HepG2 (cell line): ENCODE results near the gene CASP5. TPM values are rescaled to one million over a fixed set of nuclear protein-coding genes. Genes with fewer than 3 reads are reported as not detected.

Source experiments
- ARID3A ChIP-seq: IDR thresholded peaks from 2 replicates; pipeline ENCODE4 v1.6.1; 2012; ENCODE audit warnings: low read depth, low read length, improper control_type of control experiment
- ARNT2 ChIP-seq: sonication (generic); formaldehyde crosslinking; IDR thresholded peaks from 2 replicates; pipeline ENCODE4 v1.8.0; 2022; ENCODE audit warnings: mild to moderate bottlenecking, low read depth, missing genetic modification reagents, moderate library complexity
- ELF3 ChIP-seq: IDR thresholded peaks from 2 replicates; pipeline ENCODE4 v1.6.1; 2016; ENCODE audit warnings: missing genetic modification reagents, missing compliant biosample characterization
- GABPB1 ChIP-seq: IDR thresholded peaks from 2 replicates; pipeline ENCODE4 v1.6.1; 2016; ENCODE audit warnings: mild to moderate bottlenecking, missing genetic modification reagents, moderate library complexity, missing compliant biosample characterization
- GATAD2A ChIP-seq: IDR thresholded peaks from 2 replicates; pipeline ENCODE4 v1.6.1; 2016
- HNRNPH1 ChIP-seq: fragments of 200-400 bp; formaldehyde crosslinking; optimal IDR thresholded peaks from 2 replicates; pipeline ENCODE3; 2017; ENCODE audit warnings: mild to moderate bottlenecking, low read depth, low read length
- HNRNPK ChIP-seq: fragments of 200-400 bp; formaldehyde crosslinking; IDR thresholded peaks from 2 replicates; pipeline ENCODE4 v1.6.1; 2018; ENCODE audit warnings: low read length, low read depth, moderate library complexity, mild to moderate bottlenecking; ENCODE audit not compliant: poor library complexity, severe bottlenecking
- JDP2 ChIP-seq: sonication (generic); formaldehyde crosslinking; IDR thresholded peaks from 2 replicates; pipeline ENCODE4 v1.8.1; 2022; ENCODE audit warnings: missing genetic modification reagents, borderline replicate concordance
- JUND ChIP-seq: sonication (generic); formaldehyde crosslinking; IDR thresholded peaks from 2 replicates; pipeline ENCODE4 v1.8.0; 2022; ENCODE audit warnings: mild to moderate bottlenecking, missing genetic modification reagents
- LBX2 ChIP-seq: sonication (generic); formaldehyde crosslinking; IDR thresholded peaks from 2 replicates; pipeline ENCODE4 v1.5.0; 2020; ENCODE audit warnings: missing genetic modification reagents, mild to moderate bottlenecking, borderline replicate concordance
- MBD4 ChIP-seq: IDR thresholded peaks from 2 replicates; pipeline ENCODE4 v1.6.1; 2012; ENCODE audit warnings: low read length, inconsistent platforms, borderline replicate concordance
- MTA3 ChIP-seq: sonication (generic); formaldehyde crosslinking; IDR thresholded peaks from 2 replicates; pipeline ENCODE4 v1.4.0; 2020; ENCODE audit warnings: missing genetic modification reagents
- NFIC ChIP-seq: IDR thresholded peaks from 2 replicates; pipeline ENCODE4 v1.6.1; 2012; ENCODE audit warnings: mild to moderate bottlenecking, low read length, inconsistent platforms
- NFYC ChIP-seq: IDR thresholded peaks from 2 replicates; pipeline ENCODE4 v1.6.1; 2016; ENCODE audit warnings: missing genetic modification reagents, missing compliant biosample characterization
- POLR2G ChIP-seq: fragments of 200-400 bp; formaldehyde crosslinking; IDR thresholded peaks from 2 replicates; pipeline ENCODE4 v1.6.1; 2018; ENCODE audit warnings: mild to moderate bottlenecking, low read depth, low read length, moderate library complexity
- RELA ChIP-seq: sonication (generic); formaldehyde crosslinking; IDR thresholded peaks from 2 replicates; pipeline ENCODE4 v1.4.0; 2020; ENCODE audit warnings: missing genetic modification reagents
- SATB2 ChIP-seq: sonication (generic); formaldehyde crosslinking; IDR thresholded peaks from 2 replicates; pipeline ENCODE4 v1.5.0; 2020; ENCODE audit warnings: missing genetic modification reagents
- TCF7 ChIP-seq: sonication (generic); IDR thresholded peaks from 2 replicates; pipeline ENCODE4 v1.6.1; 2016; ENCODE audit warnings: antibody characterized with exemption, low read depth
- TOE1 ChIP-seq: sonication (generic); formaldehyde crosslinking; IDR thresholded peaks from 2 replicates; pipeline ENCODE4 v1.4.0; 2020; ENCODE audit warnings: mild to moderate bottlenecking, missing genetic modification reagents
- YEATS2 ChIP-seq: sonication (generic); formaldehyde crosslinking; IDR thresholded peaks from 2 replicates; pipeline ENCODE4 v1.4.0; 2020; ENCODE audit warnings: missing genetic modification reagents, borderline replicate concordance
- ZFP36 ChIP-seq: fragments of 150-350 bp; IDR thresholded peaks from 2 replicates; pipeline ENCODE4 v1.6.1; 2018; ENCODE audit warnings: borderline replicate concordance, low read length, low read depth; ENCODE audit not compliant: partially characterized antibody
- ZFP90 ChIP-seq: sonication (generic); formaldehyde crosslinking; IDR thresholded peaks from 2 replicates; pipeline ENCODE4 v1.8.0; 2022; ENCODE audit warnings: missing genetic modification reagents, mild to moderate bottlenecking, inconsistent platforms, borderline replicate concordance
- ZNF674 ChIP-seq: sonication (generic); formaldehyde crosslinking; IDR thresholded peaks from 2 replicates; pipeline ENCODE4 v1.5.0; 2020; ENCODE audit warnings: low read depth, mild to moderate bottlenecking, missing genetic modification reagents
- ZNF841 ChIP-seq: sonication (generic); formaldehyde crosslinking; IDR thresholded peaks from 2 replicates; pipeline ENCODE4 v1.8.1; 2023; ENCODE audit warnings: missing genetic modification reagents, borderline replicate concordance
- ZNF891 ChIP-seq: sonication (generic); formaldehyde crosslinking; IDR thresholded peaks from 2 replicates; pipeline ENCODE4 v1.5.0; 2020; ENCODE audit warnings: mild to moderate bottlenecking, missing genetic modification reagents
- ZSCAN5A ChIP-seq: sonication (generic); formaldehyde crosslinking; IDR thresholded peaks from 2 replicates; pipeline ENCODE4 v1.8.0; 2022; ENCODE audit warnings: mild to moderate bottlenecking, missing genetic modification reagents, borderline replicate concordance
- ZXDC ChIP-seq: sonication (generic); formaldehyde crosslinking; IDR thresholded peaks from 2 replicates; pipeline ENCODE4 v1.5.0; 2020; ENCODE audit warnings: mild to moderate bottlenecking, missing genetic modification reagents
- polyA plus RNA-seq, 8 experiments: library from polyadenylated mRNA; depleted of rRNA in 3 of 8; stranded (reverse) in 7 of 8; unstranded in 1 of 8; fragments of >200 nt; fragmentation: Illumina TruSeq in 4 of 8; extraction: Trizol in 4 of 8; gene quantifications; 2 replicates each; pipeline versions ENCODE4 v1.2.1 to v1.2.3, GENCODE V29; 2011 to 2016; ENCODE audit warnings: low read depth in 4 of 8, missing spikeins in 1 of 8, mixed read lengths in 1 of 8; ENCODE audit not compliant: insufficient read depth in 1 of 8
- total RNA-seq, 5 experiments: library from RNA; depleted of rRNA; stranded (reverse); fragments of >200 nt; fragmentation: Illumina TruSeq; extraction: Trizol; gene quantifications; 2 replicates each; pipeline ENCODE4 v1.2.3, GENCODE V29; 2016; ENCODE audit warnings: low read depth in 1 of 5

Gene CASP5
- total and polyA plus RNA-seq, 2 of the 13 experiments (the other 11 are each of a cell fraction or from before 2014, with no cell fraction given), result not detected

- no peak for TF ChIP-seq HNRNPK
- no peak for TF ChIP-seq MBD4
- TF ChIP-seq GABPB1, result no peak
- no peak for TF ChIP-seq POLR2G
- TF ChIP-seq ZFP90, result no peak
- no peak for TF ChIP-seq ZNF841 (CRISPR knock-in tag)
- peak; percentile 79; the same call in 1 of the 2 replicates for TF ChIP-seq NFIC
- TF ChIP-seq SATB2, result no peak
- TF ChIP-seq JDP2 (CRISPR knock-in tag), result no peak
- TF ChIP-seq ZXDC (CRISPR knock-in tag), result no peak
- TF ChIP-seq ELF3 (CRISPR knock-in tag), result peak; percentile 6; the same call in 1 of the 2 replicates
- no peak for TF ChIP-seq ZFP36
- no peak for TF ChIP-seq RELA (CRISPR knock-in tag)
- TF ChIP-seq ZNF891 (CRISPR knock-in tag), result no peak
- no peak for TF ChIP-seq NFYC (CRISPR knock-in tag)
- no peak for TF ChIP-seq LBX2 (CRISPR knock-in tag)
- TF ChIP-seq TOE1, result no peak
- peak; percentile 81 for TF ChIP-seq GATAD2A
- TF ChIP-seq JUND (CRISPR knock-in tag), result no peak
- no peak for TF ChIP-seq ZSCAN5A (CRISPR knock-in tag)
- no peak for TF ChIP-seq HNRNPH1
- no peak for TF ChIP-seq YEATS2 (CRISPR knock-in tag)
- no peak for TF ChIP-seq ARNT2
- no peak for TF ChIP-seq MTA3 (CRISPR knock-in tag)
- peak; percentile 46 for TF ChIP-seq TCF7
- TF ChIP-seq ZNF674 (CRISPR knock-in tag), result no peak
- TF ChIP-seq ARID3A, result peak; percentile 53; the same call in 1 of the 2 replicates
Measured at GRCh38 chr11:105057432-105057831, 34.5 kb upstream of the CASP5 start (continued).
